Omental fat pad (tissue), 4 donors: Measurements from ENCODE around the gene FBN1. TPM values are rescaled to one million over a fixed set of nuclear protein-coding genes. Genes with fewer than 3 reads are reported as not detected.

Experiments
- ATAC-seq: fragments of 150-250 bp; one replicate; pipeline ENCODE4 v1.9.1; 2016; ENCODE audit warnings: mild to moderate bottlenecking, moderate library complexity; ENCODE audit not compliant: low FRiP score
- DNase-seq: peaks from one replicate; pipeline ENCODE4 v3.0.0-alpha.2; 2019; ENCODE audit warnings: low spot score
- CTCF ChIP-seq, 3 donors: fragments of 450-650 bp; IDR thresholded peaks; one replicate each; pipeline ENCODE4 v1.5.1; 2016 to 2017; ENCODE audit warnings: antibody characterized with exemption in 3 of 3, mild to moderate bottlenecking in 3 of 3, moderate library complexity in 2 of 3
- total RNA-seq, 4 donors: library from RNA; depleted of rRNA; stranded (reverse); fragments of >200 nt; gene quantifications; one replicate each; pipeline ENCODE4 v1.1.0, GENCODE V29; 2016

FBN1 gene
- 100 to 1,000 TPM in 3 of 4 donors, 10 to 100 TPM in 1; 91.5 to 413 (median 137) TPM for total RNA-seq

DNA sequence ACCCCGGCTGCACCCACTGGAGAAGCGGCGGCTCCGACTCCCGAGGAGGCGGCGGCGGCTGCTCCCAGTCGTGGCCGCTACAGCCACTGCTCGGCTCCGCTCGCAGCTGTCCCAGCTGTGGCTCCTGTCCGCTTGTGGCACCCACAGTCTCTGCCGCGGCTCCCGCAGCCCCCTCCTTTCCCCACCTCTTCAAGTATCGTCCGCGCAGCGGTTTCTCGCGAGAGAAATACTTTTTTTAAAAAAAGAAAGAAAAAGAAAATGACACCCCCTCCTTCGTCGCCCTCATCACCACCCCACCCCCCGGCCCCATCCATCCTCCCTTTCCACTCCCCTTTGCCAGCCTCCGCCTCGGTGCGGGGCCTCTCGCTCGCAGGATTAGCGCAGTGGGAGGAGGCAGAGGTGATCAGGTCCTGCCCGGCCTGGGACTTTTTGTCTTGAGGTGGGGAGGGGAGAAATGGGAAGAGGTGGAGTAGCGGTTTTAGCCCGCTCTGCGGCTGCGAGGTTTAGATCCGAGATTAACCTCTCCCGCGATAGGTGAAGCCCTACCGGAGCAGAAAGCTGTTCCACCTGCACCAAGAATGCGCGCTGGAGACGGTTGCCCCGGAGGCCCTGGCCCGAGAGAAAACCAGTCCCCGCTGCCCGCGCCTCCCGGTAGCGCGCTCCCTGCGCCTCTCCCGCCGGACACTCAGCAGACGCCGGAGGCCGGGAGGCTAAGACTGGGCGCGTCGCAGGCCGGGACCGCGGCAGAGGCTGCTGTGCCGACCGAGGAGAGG is at the start of gene FBN1:
TSS of gene FBN1 (minus strand) at position 152 of the 773 bp plus-strand sequence. CDS start 940 bp downstream, outside the sequence.
- peak; percentile 72 for ATAC-seq
- DNase-seq = no peak
- no peak for TF ChIP-seq CTCF (IDR thresholded peaks at IDR 0.05)

DNA sequence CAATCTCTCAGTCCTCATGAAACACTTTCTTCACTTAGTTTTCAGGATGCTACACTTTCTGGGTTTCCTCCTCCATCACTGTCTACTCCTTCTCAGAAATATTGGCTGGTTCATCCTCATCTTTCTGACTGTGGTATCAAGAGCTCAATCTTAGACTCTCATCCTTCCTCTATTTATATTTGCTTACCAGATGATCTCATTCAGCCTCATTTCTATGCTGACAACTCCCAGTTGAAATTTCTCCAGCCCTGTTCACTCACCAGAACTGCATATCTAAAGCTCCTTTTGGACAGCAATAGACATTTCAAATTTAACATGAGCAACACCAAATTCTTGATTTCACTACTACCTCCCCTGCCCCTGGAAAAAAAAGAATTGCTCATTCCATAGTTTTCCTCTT is 48.0 kb upstream of the FBN1 start:
- ATAC-seq = no peak
- DNase-seq = no peak
- TF ChIP-seq CTCF (IDR thresholded peaks at IDR 0.05) = no peak

GRCh38 chr15:48688493-48688892 is 43.0 kb upstream of the FBN1 start:
- TF ChIP-seq CTCF (IDR thresholded peaks at IDR 0.05) = no peak
- DNase-seq (no peak), ATAC-seq (no peak)

GRCh38 chr15:48683991-48684765 is 38.7 kb upstream of the FBN1 start:
- no peak for TF ChIP-seq CTCF (IDR thresholded peaks at IDR 0.05)
- DNase-seq (no peak), ATAC-seq (no peak)

DNA sequence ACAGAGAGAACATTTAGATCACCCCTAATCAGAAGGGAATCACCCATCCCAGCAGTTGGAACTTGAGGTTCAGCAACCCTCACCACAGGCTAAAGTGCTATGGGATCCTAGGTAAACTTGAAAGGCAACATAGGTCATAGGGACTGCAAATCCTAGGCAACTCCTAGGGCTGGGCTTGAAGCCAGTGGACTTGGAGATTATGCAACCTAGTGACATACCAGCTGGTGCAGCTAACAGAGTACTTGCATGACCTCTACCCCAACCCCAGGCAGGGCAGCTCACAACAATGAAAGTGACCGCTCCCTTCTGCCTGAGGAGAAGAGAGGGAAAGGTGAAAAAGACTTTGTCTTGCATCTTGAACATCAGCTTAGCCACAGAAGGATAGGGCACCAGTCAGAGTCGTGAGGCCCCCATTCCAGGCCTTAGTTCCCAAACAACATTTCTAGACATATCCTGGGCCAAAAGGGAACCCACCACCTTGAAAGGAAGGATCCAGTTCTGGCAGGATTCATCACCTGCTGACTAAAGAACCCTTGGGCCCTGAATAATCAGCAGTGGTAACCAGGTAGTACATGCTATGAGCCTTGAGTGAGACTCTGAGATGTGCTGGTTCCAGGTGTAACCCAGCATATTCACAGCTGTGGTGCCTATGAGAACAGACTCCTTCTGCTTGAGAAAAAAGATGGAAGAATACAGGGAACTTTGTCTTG is 37.6 kb upstream of the FBN1 start:
- no peak for TF ChIP-seq CTCF (IDR thresholded peaks at IDR 0.05)
- ATAC-seq (no peak), DNase-seq (no peak)

DNA sequence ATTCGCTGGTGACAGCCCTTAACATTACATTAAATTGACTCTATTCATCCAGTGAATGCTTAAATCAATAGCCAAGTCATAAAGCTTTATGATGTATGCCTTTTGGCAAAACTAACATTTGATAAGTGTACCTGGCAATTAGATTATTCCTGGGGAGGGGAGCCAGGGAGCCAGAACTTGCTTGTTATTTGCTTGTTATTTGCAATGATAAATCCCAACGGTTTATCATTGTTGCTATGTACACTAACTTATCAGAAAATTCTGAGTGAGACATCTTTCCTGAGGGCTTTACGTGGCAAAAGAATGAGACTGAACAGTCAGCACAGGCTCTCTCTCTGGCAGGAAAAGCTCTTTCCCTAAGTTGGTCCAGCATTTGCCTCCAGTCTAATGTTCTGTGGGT is 35.8 kb upstream of the FBN1 start:
- no peak for TF ChIP-seq CTCF (IDR thresholded peaks at IDR 0.05)
- DNase-seq (no peak), ATAC-seq (no peak)
